Gastroesophageal sphincter (tissue), 3 donors: Measurements from ENCODE around the gene VEPH1.

ENCODE experiments used
- CTCF ChIP-seq, 4 experiments: fragments of 200-600 bp in 2 of 4; fragments of 450-650 bp in 2 of 4; sonication (generic) in 1 of 4; IDR thresholded peaks; one replicate each; pipeline ENCODE4 v1.5.1; 2017 to 2019; ENCODE audit warnings: antibody characterized with exemption in 4 of 4, mild to moderate bottlenecking in 2 of 4, moderate library complexity in 2 of 4
- EP300 ChIP-seq: sonication (generic); formaldehyde crosslinking; IDR thresholded peaks from one replicate; pipeline ENCODE4 v1.6.1; 2017; ENCODE audit warnings: antibody characterized with exemption, mild to moderate bottlenecking
- POLR2A ChIP-seq, 2 donors: fragments of 450-650 bp; IDR thresholded peaks; one replicate each; pipeline ENCODE4 v1.6.1; 2017; ENCODE audit warnings: antibody characterized with exemption in 2 of 2, mild to moderate bottlenecking in 2 of 2, moderate library complexity in 1 of 2
- POLR2AphosphoS5 ChIP-seq: sonication (generic); formaldehyde crosslinking; IDR thresholded peaks from one replicate; pipeline ENCODE4 v1.6.1; 2017; ENCODE audit warnings: antibody characterized with exemption

- TF ChIP-seq CTCF (IDR thresholded peaks at IDR 0.05) (no peak), POLR2AphosphoS5 (no peak), POLR2A (IDR thresholded peaks at IDR 0.05) (no peak), EP300 (no peak)
Observed at GRCh38 chr3:157363393-157363792, 139.8 kb downstream of the VEPH1 start.
